Fibroblast of villous mesenchyme (primary cell): ENCODE measurements around the gene IGLL1. TPM values are rescaled to one million over a fixed set of nuclear protein-coding genes. Genes with fewer than 3 reads are reported as not detected.

ENCODE experiments used
- DNase-seq: peaks from one replicate; pipeline ENCODE4 v3.0.0-alpha.2; 2010; ENCODE audit warnings: low read depth
- H3K4me3 ChIP-seq: 2 replicates; pipeline ENCODE4 v1.5.1; 2011; ENCODE audit warnings: low read depth, mild to moderate bottlenecking, low read length
- CTCF ChIP-seq: IDR thresholded peaks from 2 replicates; pipeline ENCODE4 v1.5.1; 2012; ENCODE audit warnings: low read depth, mild to moderate bottlenecking, low read length; ENCODE audit not compliant: insufficient read depth
- total RNA-seq: library from RNA; depleted of rRNA; stranded (reverse); fragments of >200 nt; gene quantifications from 2 replicates; pipeline ENCODE4 v1.2.3, GENCODE V29; 2012

IGLL1 gene
- total RNA-seq, 1 donor, result not detected

- no peak for TF ChIP-seq CTCF
- DNase-seq, result no peak
- H3K4me3 ChIP-seq, result no peak overlapping the region
Observed at GRCh38 chr22:23613193-23613972, 33.3 kb upstream of the IGLL1 start.

DNA sequence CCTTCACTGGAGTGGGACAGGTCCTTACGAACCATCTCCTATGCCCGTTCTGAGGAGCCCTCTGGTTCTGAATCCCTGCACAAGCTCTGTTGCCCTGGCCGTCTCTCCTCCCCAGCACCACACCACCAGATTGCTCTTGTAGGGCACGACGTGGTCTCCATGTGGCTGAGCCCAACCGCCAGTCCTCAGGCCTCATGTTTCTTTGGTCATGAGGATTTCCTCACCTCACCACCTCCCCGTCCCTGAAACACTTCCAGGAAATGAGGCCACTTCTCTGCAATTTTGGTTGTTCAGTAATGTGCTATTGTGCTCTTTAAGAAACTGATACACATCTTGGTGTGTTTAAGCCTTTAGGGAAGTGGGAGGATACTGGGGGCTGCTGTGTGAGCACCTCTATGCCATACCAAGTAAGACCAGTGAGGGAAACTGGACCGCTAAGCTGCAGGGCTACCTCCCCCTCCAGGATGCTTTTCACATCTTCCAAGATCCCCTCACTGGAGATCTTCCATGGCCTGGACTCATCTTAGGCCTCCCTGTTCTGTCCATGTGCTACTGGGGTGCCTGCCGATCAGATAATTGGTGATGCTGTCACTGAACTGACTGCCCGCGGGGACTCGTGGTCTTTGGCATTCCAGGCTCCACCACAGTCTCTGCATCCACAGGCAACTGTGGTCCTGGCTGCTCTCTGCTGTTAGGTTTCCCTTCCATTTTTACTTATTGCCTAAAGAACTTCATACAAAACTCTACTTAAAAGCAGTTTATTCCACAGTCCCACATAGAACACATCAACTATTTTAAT is 30.1 kb upstream of the IGLL1 start:
- no peak for TF ChIP-seq CTCF
- no peak overlapping the region for H3K4me3 ChIP-seq
- no peak for DNase-seq

- TF ChIP-seq CTCF, result no peak
- no peak overlapping the region for H3K4me3 ChIP-seq
- peak; percentile 27 for DNase-seq
Observed at GRCh38 chr22:23608583-23608982, 28.5 kb upstream of the IGLL1 start.

GRCh38 chr22:23606204-23607131 is 26.4 kb upstream of the IGLL1 start:
- no peak for DNase-seq
- H3K4me3 ChIP-seq, result no peak overlapping the region
- TF ChIP-seq CTCF, result no peak

GRCh38 chr22:23604939-23605712 is 25.0 kb upstream of the IGLL1 start:
- no peak overlapping the region for H3K4me3 ChIP-seq
- no peak for TF ChIP-seq CTCF
- DNase-seq, result no peak

DNA sequence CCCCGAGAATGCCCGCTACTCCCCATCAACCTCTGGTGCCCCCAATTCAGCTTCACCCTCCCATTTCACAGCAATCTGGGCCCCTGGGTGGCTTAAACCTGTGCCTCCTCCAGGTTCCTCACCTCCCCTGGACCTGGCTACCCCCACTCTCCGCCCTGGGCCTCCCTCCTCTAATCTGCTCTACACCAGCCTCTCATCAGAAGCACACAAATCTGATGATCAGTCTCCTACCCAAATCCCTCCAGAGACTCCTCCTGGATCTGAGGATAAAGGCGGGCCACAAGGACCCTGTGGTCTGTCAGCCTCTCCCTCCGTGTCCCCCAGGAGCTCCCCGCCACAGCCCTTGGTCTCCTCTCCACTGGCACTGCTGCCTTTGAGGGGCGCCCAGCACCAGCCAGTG is 23.2 kb upstream of the IGLL1 start:
- no peak for DNase-seq
- TF ChIP-seq CTCF, result no peak
- no peak overlapping the region for H3K4me3 ChIP-seq
